Stimulated activated CD8-positive, alpha-beta memory T cell treated with anti-CD3 and anti-CD28 coated beads, Interleukin-15, amount 100 ng/mL, for 4 hours (primary cell): ENCODE data around the gene CLN3.
A peak's percentile ranks its signal among the peaks of the same experiment; 100 is the strongest.
"Not testable (repeated sequence)": the region's sequence is repeated elsewhere in the genome, so short reads cannot be mapped to it uniquely, and the experiment has no call there.

ENCODE experiments used
- DNase-seq, 2 donors: peaks; one replicate each; pipeline ENCODE4 v3.0.0-alpha.2; 2020; ENCODE audit warnings: low read depth in 2 of 2

Gene CLN3

DNA sequence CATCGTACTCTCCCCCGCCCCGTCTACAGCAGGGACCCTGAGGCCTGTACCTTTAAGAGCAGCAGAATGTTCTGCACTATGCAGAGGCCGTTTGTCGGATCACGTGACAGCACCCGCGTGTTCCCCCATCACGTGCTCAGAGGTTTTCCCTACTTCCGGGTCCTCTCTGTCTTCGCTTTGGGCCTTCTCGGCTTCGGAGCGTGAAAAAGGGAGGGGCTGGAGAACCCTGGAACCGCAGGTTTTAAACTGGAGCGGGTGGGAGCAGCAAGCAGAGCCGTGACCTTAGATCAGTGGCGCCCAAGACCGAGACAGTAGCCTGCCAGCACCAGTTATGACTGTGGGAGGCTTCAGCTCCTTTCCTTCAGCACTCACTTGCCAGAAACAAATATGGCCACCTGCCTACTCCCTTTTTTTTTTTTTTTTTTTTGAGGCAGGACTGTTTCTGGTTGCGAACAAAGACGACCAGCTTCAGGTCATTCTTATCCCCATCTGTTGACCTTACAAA is at the start of gene CLN3:
Gene CLN3, minus strand, starts transcription at position 105 of the 505 bp plus-strand sequence. CDS start 315 bp downstream, outside the sequence.
- DNase-seq: peak; percentile 74 to 81

DNA sequence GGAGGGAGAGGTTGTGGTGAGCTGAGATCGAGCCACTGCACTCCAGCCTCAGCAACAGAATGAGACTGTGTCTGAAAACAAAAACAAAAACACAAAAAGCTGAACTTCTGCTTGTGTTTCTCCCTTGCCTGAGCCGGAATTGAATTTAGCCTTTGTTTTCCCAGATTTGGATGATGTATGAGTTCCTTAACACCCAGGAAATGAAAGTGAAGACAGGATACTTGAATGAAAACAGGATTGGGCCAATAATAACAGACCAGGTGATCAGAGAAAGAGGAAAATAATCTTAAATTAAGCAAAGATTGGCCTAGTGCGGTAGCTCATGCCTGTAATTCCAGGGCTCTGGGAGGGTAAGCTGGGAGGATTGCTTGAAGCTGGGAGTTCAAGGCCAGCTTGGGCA is 48.5 kb upstream of the CLN3 start:
- DNase-seq: no peak

DNA sequence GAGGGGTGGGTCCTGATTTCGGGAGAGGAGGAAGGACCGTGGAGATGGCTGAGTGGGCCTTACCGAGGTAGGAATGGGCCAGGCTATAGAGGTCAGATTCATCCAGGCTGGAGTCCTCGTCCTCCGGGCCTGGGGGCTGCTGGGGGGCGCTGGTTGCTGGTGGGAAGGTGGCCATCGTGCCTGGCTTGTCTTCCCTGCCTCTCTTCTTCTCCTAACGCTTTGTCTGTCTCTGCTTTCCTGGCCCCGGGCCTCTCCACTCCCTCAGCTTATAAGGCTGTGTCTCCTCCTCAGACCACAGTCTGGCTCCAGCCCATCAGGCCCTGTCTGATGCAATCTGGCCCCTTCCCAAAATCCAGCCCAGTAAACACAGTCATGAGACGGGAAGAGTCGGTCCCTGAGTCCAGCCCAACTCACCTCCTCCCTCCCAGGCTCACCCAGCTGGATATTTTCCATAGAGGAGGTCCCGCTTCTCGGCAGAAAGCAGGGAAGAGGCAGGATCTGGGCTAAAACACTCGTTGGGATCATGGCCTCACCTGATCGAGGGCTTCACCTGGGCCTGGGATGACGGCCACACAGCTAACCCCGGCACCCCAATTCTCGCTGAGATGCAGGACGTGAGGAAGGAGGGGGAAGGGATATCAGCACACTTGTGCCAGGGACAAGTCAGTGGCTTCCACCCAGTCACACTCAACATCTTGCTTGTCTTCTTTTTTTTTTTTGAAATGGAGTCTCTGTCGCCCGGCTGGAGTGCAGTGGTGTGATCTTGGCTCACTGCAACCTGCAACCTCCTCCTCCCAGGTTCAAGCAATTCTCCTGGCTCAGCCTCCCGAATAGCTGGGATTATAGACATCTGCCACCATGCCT is 47.1 kb upstream of the CLN3 start, which contains the start of gene NUPR1:
Gene NUPR1, minus strand, starts transcription at position 242 of the 864 bp plus-strand sequence. Its CDS starts 67 bp downstream, at position 175.
- no peak for DNase-seq

DNA sequence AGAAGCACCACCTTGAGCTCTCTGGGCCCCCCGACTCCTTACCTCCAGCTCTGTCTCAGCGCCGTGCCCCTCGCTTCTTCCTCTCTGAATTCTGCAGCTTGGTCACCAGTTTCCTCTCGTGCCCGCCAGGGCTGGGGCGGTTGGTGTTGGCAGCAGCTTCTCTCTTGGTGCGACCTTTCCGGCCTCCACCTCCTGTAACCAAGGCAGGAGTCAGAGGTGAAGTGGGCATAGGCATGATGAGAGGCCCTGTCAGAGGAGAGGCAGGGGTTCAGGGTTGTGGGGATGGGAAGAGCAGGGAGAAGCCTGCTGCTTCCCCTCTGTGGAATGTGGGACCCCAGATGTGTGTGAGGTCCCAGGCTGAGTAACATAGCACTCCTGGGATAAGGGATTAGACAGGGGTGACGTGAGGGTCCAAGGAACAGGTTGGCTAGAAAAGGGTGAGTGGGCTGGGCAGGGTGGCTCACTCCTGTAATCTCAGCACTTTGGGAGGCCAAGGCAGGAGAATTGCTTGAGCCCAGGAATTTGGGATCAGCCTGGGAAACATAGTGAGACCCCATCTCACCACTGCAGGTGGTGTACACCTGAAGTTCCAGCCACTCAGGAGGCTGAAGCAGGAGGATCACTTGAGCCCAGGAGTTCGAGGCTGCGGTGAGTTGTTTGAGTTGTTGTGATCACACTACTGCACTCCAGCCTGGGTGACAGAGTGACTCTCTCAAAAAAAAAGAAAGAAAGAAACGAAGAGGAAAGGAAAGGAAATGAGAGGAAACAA is 46.3 kb upstream of the CLN3 start:
- no peak for DNase-seq

DNA sequence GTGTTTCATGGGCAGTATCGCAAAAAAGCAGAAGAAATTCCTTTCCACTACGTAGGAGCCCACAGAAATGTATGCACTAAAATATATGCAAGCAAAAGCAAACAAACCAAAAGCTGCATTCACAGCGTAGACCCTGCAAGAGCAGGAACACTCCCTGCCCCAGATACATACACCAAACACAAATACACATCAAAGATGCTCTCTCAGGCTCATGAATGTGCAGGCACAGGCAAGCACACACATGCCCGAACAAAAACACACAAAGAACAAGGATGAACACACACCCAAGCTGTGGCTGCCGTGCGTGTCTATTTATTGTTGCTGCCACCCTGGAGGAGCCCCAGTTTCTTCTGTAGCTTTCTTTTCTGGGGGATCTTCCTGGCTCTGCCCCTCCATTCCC is 45.2 kb upstream of the CLN3 start:
- DNase-seq: no peak

DNA sequence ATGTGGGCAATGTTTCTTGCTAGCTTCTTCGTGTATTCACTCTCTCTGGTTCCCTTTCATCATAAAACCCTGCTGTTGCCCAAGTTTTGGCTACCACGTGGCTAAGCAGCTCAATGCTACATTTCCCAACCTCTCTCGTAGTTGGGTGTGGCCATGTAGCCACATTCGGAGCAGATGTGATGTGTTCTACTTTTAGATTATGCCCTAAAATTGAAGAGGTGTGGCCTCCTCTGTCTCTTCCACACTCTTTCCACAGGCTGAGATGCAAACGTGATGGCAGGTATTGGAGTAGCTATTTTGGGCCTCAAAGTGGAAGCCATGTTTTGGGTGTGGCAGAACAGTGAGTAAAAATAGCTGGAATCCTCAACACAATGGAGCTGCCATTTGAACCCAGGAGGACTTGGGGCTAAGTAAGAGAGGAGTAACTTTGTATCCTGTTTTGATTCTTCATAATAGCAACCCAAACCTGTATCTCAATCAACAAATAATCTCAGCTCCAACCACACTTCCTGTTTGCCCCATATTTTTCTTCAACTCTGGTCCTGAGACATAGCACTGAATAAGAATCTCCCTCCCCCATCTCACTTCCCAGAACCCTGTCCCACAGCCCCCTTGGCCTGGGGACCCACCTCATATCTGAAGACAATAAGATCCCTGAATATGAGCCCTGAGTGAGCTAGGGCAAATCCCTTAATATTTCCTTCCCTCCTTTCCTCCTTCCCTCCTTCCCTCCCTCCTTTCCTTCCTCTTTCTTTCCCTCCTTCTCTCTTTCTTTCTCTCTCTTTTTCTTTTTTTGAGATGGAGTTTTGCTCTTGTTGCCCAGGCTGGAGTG is 42.9 kb upstream of the CLN3 start:
- DNase-seq: no peak

DNA sequence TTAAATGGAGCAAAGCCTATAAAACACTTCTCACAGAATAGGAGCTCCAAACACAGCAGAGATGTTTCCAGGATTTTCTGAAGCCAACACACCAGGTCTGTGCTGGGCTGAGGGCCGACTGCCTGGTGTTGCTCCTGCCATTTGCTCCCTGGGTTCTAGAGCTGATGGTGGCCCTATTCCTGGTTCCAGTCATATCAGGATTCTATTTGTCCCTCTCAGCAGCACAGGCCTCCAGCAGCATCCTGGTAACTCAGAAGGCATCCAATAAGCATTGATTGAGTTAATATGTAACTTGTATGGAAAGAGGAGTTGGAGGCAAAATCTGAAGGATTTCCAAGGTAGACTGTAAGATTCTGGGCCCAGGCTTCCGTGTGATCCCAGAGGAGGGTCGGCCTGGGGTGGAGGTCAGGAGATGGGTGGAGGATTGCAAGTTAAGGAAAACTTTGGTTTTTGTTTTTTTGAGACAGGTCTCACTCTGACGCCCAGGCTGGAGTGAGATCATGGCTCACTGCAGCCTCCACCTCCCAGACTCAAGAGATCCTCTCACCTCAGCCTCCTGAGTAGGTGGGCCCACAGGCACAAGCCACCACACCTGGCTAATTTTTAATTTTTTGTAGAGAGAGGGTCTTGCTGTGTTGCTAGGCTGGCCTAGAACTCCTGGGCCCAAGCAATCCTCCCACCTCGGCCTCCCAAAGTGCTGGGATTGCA is 41.2 kb upstream of the CLN3 start:
- no peak for DNase-seq

DNA sequence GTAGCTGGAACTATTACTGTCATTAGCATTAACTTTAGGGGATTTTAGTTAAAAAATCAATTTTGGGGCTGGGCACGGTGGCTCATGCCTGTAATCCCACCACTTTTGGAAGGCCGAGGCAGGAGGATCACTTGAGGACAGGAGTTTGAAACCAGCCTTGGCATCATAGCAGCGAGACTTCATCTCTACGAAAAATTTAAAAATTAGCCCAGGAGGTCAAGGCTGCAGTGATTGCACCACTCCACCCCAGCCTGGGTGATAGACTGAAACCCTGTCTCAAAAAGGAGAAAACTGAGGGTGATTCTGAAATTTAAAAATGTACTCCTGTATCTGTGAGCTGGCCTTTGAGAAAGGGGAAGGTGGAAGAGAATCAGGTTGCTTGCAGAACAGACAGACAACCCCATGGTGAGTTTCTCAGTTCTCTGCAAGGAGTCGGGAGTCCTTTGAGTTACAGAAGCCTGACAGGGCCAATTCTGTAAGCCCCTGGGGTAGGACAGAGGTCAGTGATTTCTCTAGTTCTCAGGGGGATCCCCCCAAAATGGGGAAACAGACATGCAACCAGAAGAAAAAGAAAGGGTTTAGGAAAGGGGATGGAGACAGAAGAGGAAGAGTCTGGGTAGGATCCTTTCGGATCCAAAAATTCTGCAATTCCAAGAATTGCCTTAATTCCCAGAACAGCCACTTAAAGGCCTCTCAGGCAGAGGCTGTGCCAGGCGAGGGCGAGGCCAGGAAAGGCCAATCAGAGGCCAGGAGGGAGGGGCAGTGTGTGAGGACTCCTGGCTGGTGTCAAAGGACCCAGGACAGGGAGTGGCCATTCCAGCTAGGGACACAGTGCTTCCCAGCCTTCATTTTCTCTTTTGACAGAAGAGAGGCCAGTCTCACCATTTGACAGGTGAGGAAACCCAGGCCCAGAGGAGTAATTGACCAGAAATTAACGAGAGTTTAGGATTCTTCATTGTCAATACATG is 40.2 kb upstream of the CLN3 start:
- no peak for DNase-seq

DNA sequence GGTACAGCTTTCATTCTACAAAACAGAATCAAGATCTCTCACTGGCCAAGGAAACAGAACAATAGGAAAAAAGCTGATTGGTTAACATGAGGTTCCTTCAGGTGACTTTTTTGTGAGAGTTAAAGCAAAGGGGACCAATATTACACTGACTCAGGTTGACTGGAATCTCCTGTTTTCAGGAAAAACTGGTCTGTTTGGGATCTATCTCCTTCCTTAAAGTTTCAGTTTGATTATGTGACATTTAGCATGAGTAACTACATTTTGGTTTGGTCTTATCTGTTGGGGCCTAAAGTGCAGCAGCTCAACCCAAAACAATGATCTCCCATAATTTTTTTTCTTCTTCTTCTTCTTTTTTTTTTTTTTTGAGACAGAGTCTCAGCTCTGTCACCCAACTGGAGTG is 37.2 kb upstream of the CLN3 start:
- DNase-seq: no peak

DNA sequence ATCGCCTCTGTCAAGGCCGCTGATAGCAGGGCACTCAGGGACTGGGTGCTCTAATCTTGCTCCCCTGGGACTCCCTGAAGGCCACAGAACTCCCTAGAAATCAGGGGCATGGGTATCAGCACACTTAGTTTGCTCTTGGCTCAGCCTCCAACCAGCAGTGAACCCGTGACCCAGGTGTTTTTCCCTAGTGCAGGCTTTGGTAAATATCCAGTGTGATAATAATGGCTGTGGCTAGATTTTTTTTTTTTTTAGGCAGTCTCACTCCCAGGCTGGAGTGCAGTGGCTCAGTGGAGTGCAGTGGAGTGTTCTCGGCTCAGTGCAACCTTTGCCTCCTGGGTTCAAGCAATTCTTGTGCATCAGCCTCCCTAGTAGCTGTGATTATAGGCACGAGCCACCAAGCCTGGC is 36.6 kb upstream of the CLN3 start:
- DNase-seq: no peak

DNA sequence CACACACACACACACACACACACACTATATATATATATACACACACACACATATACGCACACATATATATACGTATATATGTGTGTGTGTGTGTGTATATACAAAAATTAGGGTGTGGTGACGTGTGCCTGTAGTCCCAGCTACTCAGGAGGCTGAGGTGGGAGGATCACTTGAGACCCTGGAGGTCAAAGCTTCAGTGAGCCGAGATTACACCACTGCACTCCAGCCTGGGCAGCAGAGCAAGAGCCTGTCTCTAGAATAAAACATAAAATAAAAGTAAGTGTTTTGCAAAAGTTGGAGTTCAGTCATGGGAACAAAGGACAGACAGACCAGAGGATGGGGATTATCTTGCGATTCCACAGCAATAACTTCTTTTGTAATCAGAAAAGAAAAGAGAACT is 36.1 kb upstream of the CLN3 start:
- DNase-seq: no peak

DNA sequence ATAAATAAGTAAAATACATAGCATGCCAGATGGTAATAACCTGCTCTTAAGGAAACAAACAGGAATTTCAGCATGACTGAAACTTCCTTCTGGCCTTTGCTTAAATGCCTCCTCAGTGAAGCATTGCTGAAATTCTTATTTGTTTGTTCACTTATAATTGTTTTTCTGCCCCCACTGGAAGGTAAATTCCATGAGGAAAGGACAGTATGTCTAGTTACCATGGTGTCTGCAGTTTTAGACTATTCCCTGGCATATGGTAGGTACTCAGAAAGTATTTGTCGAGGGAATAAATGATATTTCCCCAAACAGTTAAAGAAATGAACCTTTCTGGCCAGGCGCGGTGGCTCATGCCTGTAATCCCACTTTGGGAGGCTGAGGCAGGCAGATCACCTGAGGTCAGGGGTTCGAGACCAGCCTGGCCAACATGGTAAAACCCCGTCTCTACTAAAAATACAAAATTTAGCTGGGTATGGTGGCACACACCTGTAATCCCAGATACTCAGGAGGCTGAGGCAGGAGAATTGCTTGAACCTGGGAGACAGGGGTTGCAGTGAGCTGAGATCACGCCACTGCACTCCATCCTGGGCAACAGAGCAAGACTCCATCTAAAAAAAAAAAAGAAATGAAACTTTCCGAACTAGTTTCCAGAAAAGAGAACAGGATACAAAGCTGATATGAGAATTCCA is 35.4 kb upstream of the CLN3 start:
- not testable (repeated sequence) for DNase-seq

DNA sequence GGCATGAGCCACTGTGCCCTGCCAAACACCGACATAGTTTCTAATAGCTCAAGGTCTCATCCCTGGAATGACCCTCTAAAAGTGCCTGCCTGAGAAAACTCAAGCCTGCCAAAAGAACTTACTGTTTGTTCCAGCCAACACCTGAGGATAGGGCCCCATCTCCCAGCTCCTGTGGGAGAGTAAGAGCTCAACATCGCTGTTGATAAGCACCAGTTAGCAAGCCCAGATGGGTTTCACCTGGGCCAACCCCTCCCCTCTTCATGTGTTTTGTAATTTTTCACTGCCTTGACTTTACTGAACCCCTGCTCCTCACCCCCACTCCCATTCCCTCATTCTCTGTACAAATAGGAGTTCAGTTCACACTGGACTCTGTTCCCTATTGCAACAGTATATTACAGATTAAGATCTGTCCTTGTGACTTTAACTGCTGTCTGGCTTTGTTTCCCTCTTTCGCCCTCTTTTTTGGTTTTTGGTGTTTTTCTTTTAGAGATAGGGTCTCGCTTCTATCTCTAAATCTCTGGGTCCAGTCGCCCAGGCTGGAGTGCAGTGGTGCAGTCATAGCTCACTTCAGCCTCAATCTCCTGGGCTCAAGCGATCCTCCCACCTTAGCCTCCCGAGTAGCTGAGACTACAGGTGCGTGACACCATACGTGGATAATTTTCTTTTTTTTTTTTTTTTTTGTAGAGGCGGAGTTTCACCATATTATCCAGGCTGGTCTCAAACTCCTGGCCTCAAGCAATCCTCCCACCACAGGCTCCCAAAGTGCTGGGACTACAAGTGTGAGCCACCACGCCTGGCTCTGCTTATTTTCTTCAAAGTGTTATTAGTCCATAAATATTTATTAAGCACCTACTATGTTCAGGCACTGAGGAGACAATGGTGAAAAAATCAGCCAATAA is 34.6 kb upstream of the CLN3 start:
- no peak for DNase-seq

DNA sequence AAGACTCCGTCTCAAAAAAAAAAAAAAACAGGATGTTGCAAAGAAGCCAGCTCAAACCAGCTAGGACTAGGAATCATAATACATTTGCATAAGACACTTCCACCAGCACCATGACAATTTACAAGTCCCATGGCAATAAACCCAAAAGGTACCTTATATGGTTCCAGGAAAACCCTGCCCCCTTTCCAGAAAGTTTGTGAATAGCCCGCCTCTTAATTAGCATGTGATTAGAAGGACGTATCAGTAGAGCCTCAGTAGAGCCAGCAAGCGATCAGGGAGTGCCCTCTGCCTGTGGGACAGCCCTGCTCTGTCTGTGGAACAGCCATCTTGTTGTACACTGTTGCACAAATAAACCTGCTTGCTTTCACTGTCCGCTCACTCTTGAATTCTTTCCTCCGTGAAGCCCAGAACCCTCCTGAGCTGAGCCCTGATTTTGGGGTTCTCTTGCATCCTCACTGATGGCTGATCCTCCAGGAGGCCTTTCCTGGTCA is 32.9 kb upstream of the CLN3 start:
- no peak for DNase-seq

DNA sequence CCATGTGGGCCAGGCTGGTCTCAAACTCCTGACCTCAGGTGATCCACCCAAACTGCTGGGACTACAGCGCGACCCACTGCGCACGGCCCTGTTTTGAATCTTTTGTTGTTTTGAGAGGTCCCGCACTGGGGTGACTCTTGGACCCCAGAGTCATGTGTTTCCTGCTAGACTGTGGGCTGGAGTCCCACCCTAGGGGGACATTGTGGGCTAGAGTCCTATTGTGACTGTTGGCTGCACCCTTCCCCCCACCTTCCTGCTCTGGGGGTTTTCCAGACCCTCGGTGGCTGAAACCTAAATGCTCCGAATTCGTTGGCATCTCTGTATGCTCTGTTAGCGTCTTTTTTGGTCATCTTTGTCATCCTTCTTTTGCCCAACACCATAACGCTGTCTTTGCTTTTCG is 30.9 kb upstream of the CLN3 start:
- no peak for DNase-seq

DNA sequence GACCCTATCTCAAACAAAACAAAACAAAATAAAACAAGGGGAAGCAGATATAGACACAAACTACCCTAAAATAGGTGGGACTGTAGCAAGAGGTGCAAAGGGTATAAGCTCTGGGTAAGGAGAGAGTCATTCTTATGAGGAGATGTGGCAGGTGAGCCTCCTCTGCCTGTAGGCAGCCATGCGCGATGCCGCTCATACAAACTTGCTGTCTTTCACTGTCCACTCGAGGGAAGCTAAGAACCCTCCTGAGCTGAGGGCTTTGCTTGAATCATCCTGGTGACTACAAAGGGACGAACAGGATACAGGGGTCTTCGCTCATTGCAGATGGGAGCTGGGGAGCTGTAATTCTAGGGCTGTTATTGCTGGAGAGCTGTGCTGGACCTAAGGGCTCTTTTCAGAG is 29.6 kb upstream of the CLN3 start:
- DNase-seq: no peak

DNA sequence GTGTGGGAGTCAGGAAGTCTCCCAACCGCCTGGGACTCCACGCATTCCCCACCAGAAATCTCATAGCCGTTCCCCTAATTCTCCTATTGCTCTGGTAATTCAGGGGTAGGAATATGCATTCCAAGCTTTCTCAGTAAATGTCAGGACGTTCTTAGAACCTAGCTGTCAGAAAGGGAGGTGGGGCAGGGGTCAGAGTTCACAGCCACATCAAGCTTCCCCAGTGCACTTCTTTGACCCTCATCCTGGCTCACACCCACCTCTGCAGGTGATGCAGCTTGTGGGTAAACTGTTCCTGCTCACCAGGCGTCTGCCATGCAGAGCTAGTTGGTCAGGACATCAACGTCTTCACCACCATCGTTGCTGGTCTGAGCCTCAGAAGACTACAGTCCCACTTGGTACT is 28.8 kb upstream of the CLN3 start:
- DNase-seq: no peak

DNA sequence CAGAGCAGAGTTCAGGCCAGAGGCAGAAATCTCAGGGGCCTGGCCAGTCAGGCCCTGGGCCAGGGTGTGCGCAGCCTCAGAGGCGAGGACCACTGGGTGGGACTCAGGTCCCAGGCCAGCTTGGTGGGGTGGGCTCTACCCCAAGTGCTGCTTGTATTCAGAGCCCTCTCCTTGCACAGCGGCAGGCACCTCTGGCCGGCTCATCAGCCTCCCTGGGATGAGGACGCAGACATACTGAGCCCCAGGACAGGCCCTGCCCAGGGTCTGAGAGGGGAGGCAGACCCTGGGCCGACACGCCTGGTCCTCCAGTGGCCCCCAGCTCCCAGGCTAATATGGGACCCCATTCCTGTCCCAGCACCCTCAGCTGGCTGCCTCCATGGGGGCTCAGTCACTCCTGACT is 22.4 kb upstream of the CLN3 start:
- DNase-seq: no peak
